Sigmoid colon (tissue), 7 donors: ENCODE measurements around the gene LAMA3. TPM values are rescaled to one million over a fixed set of nuclear protein-coding genes. Genes with fewer than 3 reads are reported as not detected.
A peak's percentile ranks its signal among the peaks of the same experiment; 100 is the strongest.

ENCODE experiments used
- DNase-seq: peaks from one replicate; pipeline ENCODE4 v3.0.0-alpha.2; 2019
- H3K27ac ChIP-seq, 4 donors: fragments of 200-600 bp; sonication (generic); one replicate each; pipeline ENCODE4 v1.5.1; 2016 to 2019; ENCODE audit warnings: mild to moderate bottlenecking in 1 of 4
- H3K27me3 ChIP-seq, 3 donors: fragments of 200-600 bp; sonication (generic); one replicate each; pipeline ENCODE4 v1.5.1; 2019; ENCODE audit warnings: mild to moderate bottlenecking in 1 of 3
- H3K36me3 ChIP-seq, 4 donors: fragments of 200-600 bp; sonication (generic); one replicate each; pipeline ENCODE4 v1.5.1; 2016 to 2019
- H3K4me1 ChIP-seq, 4 donors: fragments of 200-600 bp; sonication (generic); one replicate each; pipeline ENCODE4 v1.5.1; 2017 to 2019
- H3K4me3 ChIP-seq, 4 donors: fragments of 200-600 bp; sonication (generic); one replicate each; pipeline ENCODE4 v1.5.1; 2017 to 2019; ENCODE audit warnings: mild to moderate bottlenecking in 2 of 4, moderate library complexity in 1 of 4
- H3K9me3 ChIP-seq, 4 donors: fragments of 200-600 bp in 3 of 4; sonication (generic) in 3 of 4; one replicate each; pipeline versions ENCODE4 v1.5.1 to v1.6.1; 2013 to 2019
- CTCF ChIP-seq, 4 experiments: fragments of 450-650 bp in 3 of 4; fragments of 200-600 bp in 1 of 4; IDR thresholded peaks; one replicate each; pipeline ENCODE4 v1.5.1; 2016 to 2019; ENCODE audit warnings: antibody characterized with exemption in 4 of 4, mild to moderate bottlenecking in 3 of 4, moderate library complexity in 2 of 4
- EP300 ChIP-seq, 4 donors: sonication (generic); formaldehyde crosslinking; IDR thresholded peaks; one replicate each; pipeline ENCODE4 v1.6.1; 2017; ENCODE audit warnings: antibody characterized with exemption in 4 of 4
- POLR2A ChIP-seq, 2 donors: fragments of 450-650 bp; IDR thresholded peaks; one replicate each; pipeline ENCODE4 v1.6.1; 2016; ENCODE audit warnings: antibody characterized with exemption in 2 of 2, mild to moderate bottlenecking in 2 of 2, moderate library complexity in 2 of 2
- POLR2AphosphoS5 ChIP-seq, 4 donors: sonication (generic); formaldehyde crosslinking; IDR thresholded peaks; one replicate each; pipeline ENCODE4 v1.6.1; 2017; ENCODE audit warnings: antibody characterized with exemption in 4 of 4
- WGBS, 2 donors: extraction: QIAGEN DNeasy Blood & Tissue Kit; methylation state at CpG; one replicate each; pipeline ENCODE4 v1.1.7; 2013; 5-methylcytosine and 5-hydroxymethylcytosine counted together
- intact Hi-C: fragments of 100-400 bp; cut with DNase I; formaldehyde crosslinking; loops from one replicate; pipeline ENCODE4 v1.15.1; 2023
- polyA plus RNA-seq, 3 donors: library from polyadenylated mRNA; stranded (reverse); fragments of 200-250 nt; gene quantifications; one replicate each; pipeline ENCODE4 v1.2.3, GENCODE V29; 2013
- total RNA-seq, 4 donors: library from RNA; depleted of rRNA; stranded (reverse); fragments of >200 nt; gene quantifications; one replicate each; pipeline ENCODE4 v1.1.0, GENCODE V29; 2016
- donor health status: healthy with polysubstance abuse.
- donor health status: Bipolar disorder and iron deficiency.
- donor health status: healthy.

Gene LAMA3
- total and polyA plus RNA-seq, 7 donors: 6.0 to 19.9 (median 14.1) TPM

DNA sequence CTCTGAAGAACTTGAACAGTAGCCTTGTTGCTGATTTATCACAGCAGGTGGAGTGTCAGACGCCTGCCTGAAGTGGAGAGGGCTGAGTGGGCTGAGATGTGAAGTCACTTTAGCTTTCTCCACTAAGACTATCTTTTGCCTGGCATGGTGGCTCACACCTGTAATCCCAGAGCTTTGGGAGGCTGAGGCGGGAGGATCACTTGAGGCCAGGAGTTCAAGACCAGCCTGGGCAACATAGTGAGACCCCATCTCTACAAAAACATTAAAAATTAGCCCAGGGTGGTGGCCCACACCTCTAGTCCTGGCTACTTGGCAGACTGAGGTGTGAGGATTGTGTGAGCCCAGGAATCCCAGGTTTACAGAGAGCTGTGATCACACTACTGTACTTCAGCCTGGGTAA lies 264.7 kb downstream of the LAMA3 start:
- H3K4me1 ChIP-seq: peaks cover 0 to 15% (median 13%) of the 10 kb centered on the region in 4 donors
- no peak overlapping the region for H3K4me3 ChIP-seq
- H3K9me3 ChIP-seq: no peaks in the 10 kb centered on the region
- no peak overlapping the region for H3K27ac ChIP-seq
- no peak for TF ChIP-seq EP300 (IDR thresholded peaks at IDR 0.05)
- no peak for TF ChIP-seq CTCF (IDR thresholded peaks at IDR 0.05)
- no peak for TF ChIP-seq POLR2A (IDR thresholded peaks at IDR 0.05)
- no peak for TF ChIP-seq POLR2AphosphoS5 (IDR thresholded peaks at IDR 0.05)
- intact Hi-C loops: no loop called here
- H3K27me3 ChIP-seq: no peaks in the 10 kb centered on the region
- WGBS, 2 donors: 92 to 98% methylated on average over 2 of the region's 2 CpGs
- DNase-seq: no peak
- no peaks in the 10 kb centered on the region for H3K36me3 ChIP-seq

GRCh38 chr18:23956483-23956882 lies 267.2 kb downstream of the LAMA3 start:
- no peaks in the 10 kb centered on the region for H3K36me3 ChIP-seq
- no peaks in the 10 kb centered on the region for H3K27me3 ChIP-seq
- no peaks in the 10 kb centered on the region for H3K9me3 ChIP-seq
- H3K27ac ChIP-seq: no peak overlapping the region
- no peak overlapping the region for H3K4me3 ChIP-seq
- intact Hi-C loops: no loop called here
- H3K4me1 ChIP-seq: peaks cover 0 to 23% (median 15%) of the 10 kb centered on the region in 4 donors
- WGBS, 2 donors: 93% methylated on average over 5 of the region's 5 CpGs
- DNase-seq: no peak
- no peak for TF ChIP-seq EP300 (IDR thresholded peaks at IDR 0.05)
- no peak for TF ChIP-seq POLR2AphosphoS5 (IDR thresholded peaks at IDR 0.05)
- TF ChIP-seq CTCF (IDR thresholded peaks at IDR 0.05): no peak
- no peak for TF ChIP-seq POLR2A (IDR thresholded peaks at IDR 0.05)

GRCh38 chr18:23958036-23958435 lies 268.8 kb downstream of the LAMA3 start:
- intact Hi-C loops: loop anchor here (1.0 kb wide), 1 partner anchor 56 kb away; the partner anchor contains the start of gene TTC39C
- Histone ChIP-seq H3K27me3 (no peaks in the 10 kb centered on the region), H3K4me1 (peaks cover 0 to 23% (median 15%) of the 10 kb centered on the region in 4 donors), H3K9me3 (no peaks in the 10 kb centered on the region), H3K27ac (peak overlapping the region; percentile 68 to 78 (median 76)), H3K36me3 (no peaks in the 10 kb centered on the region), H3K4me3 (no peak overlapping the region)
- no peak for TF ChIP-seq POLR2A (IDR thresholded peaks at IDR 0.05)
- TF ChIP-seq POLR2AphosphoS5 (IDR thresholded peaks at IDR 0.05): peak in 3 of 4 donors; percentile 43 to 64 (median 47)
- WGBS, 2 donors: 78 to 85% methylated on average over 10 of the region's 10 CpGs
- peak; percentile 93 for DNase-seq

- TF ChIP-seq POLR2A (IDR thresholded peaks at IDR 0.05): no peak
- TF ChIP-seq POLR2AphosphoS5 (IDR thresholded peaks at IDR 0.05): no peak
- no peak for TF ChIP-seq EP300 (IDR thresholded peaks at IDR 0.05)
- TF ChIP-seq CTCF (IDR thresholded peaks at IDR 0.05): no peak
- no peaks in the 10 kb centered on the region for H3K9me3 ChIP-seq
- H3K27me3 ChIP-seq: no peaks in the 10 kb centered on the region
- no peaks in the 10 kb centered on the region for H3K36me3 ChIP-seq
- H3K27ac ChIP-seq: no peak overlapping the region
- H3K4me3 ChIP-seq: no peak overlapping the region
- peaks cover 0 to 26% (median 23%) of the 10 kb centered on the region in 4 donors for H3K4me1 ChIP-seq
- no peak for DNase-seq
- 87 to 89% methylated on average over 3 of the region's 3 CpGs for WGBS, 2 donors
- intact Hi-C loops: no loop called here
Measured at GRCh38 chr18:23963443-23964165, 274.4 kb downstream of the LAMA3 start.

- Histone ChIP-seq H3K4me1 (peaks cover 0 to 17% (median 17%) of the 10 kb centered on the region in 4 donors), H3K9me3 (no peaks in the 10 kb centered on the region), H3K4me3 (no peak overlapping the region), H3K27ac (peak overlapping the region; percentile 44 to 63 (median 46)), H3K36me3 (no peaks in the 10 kb centered on the region), H3K27me3 (no peaks in the 10 kb centered on the region)
- TF ChIP-seq CTCF (IDR thresholded peaks at IDR 0.05) (no peak), POLR2A (IDR thresholded peaks at IDR 0.05) (no peak), POLR2AphosphoS5 (IDR thresholded peaks at IDR 0.05) (no peak), EP300 (IDR thresholded peaks at IDR 0.05) (no peak)
- 42 to 74% methylated on average over 11 of the region's 11 CpGs for whole genome bisulfite sequencing, 2 donors
- intact Hi-C loops: no loop called here
- DNase-seq: no peak
Measured at GRCh38 chr18:23964282-23965238, 275.3 kb downstream of the LAMA3 start.
